DND-41 (cell line): Measurements from ENCODE around the gene TELO2.

Experiments
- ATAC-seq: fragments of 200-7000 bp; cut with Tn5 transposase; 3 replicates; pipeline ENCODE4 v1.9.1; 2021; ENCODE audit warnings: low read depth; ENCODE audit not compliant: insufficient read depth
- DNase-seq: peaks from one replicate; pipeline ENCODE4 v3.0.0-alpha.2; 2020
- H2AFZ ChIP-seq: 2 replicates; pipeline ENCODE4 v1.6.0; 2012; ENCODE audit warnings: low read depth, low read length
- H3K27ac ChIP-seq: 2 replicates; pipeline ENCODE4 v1.5.1; 2012; ENCODE audit warnings: low read length, inconsistent platforms
- H3K27me3 ChIP-seq: fragments of 200-600 bp; sonication (generic); 2 replicates; pipeline ENCODE4 v1.6.0; 2012; ENCODE audit warnings: low read length, mild to moderate bottlenecking, inconsistent platforms; ENCODE audit not compliant: insufficient read depth, poor library complexity
- H3K36me3 ChIP-seq: 2 replicates; pipeline ENCODE4 v1.5.1; 2012; ENCODE audit warnings: low read length, inconsistent platforms; ENCODE audit not compliant: insufficient read depth
- H3K4me1 ChIP-seq: 2 replicates; pipeline ENCODE4 v1.5.1; 2012; ENCODE audit warnings: mild to moderate bottlenecking, low read length; ENCODE audit not compliant: insufficient read depth
- H3K4me2 ChIP-seq: 2 replicates; pipeline ENCODE4 v1.6.0; 2012; ENCODE audit warnings: mild to moderate bottlenecking, moderate library complexity, low read length, inconsistent platforms; ENCODE audit not compliant: insufficient read depth
- H3K4me3 ChIP-seq, 2 experiments: fragments of 200-600 bp in 1 of 2; shearing (Covaris generic) in 1 of 2; 2 replicates each; pipeline ENCODE4 v1.5.1; 2012 to 2016; ENCODE audit warnings: inconsistent platforms in 2 of 2, low read length in 2 of 2, mild to moderate bottlenecking in 2 of 2, low read depth in 1 of 2, moderate library complexity in 1 of 2
- H3K79me2 ChIP-seq: 2 replicates; pipeline ENCODE4 v1.6.0; 2012; ENCODE audit warnings: low read length, inconsistent platforms; ENCODE audit not compliant: insufficient read depth
- H3K9ac ChIP-seq: 2 replicates; pipeline ENCODE4 v1.6.0; 2012; ENCODE audit warnings: low read depth, mild to moderate bottlenecking, inconsistent platforms, low read length, moderate library complexity
- H3K9me3 ChIP-seq: 2 replicates; pipeline ENCODE4 v1.5.1; 2012; ENCODE audit warnings: low read length, moderate library complexity, mild to moderate bottlenecking, inconsistent platforms; ENCODE audit not compliant: insufficient read depth, severe bottlenecking
- H4K20me1 ChIP-seq: 2 replicates; pipeline ENCODE4 v1.6.0; 2012; ENCODE audit warnings: low read length; ENCODE audit not compliant: insufficient read depth
- CTCF ChIP-seq: IDR thresholded peaks from 2 replicates; pipeline ENCODE4 v1.5.1; 2012; ENCODE audit warnings: borderline replicate concordance, low read length, moderate library complexity, mild to moderate bottlenecking; ENCODE audit not compliant: poor library complexity, severe bottlenecking; ENCODE audit errors: extremely low read depth
- EZH2 ChIP-seq: IDR thresholded peaks from 3 replicates; pipeline ENCODE4 v1.6.1; 2012; ENCODE audit warnings: borderline replicate concordance, low read depth, mild to moderate bottlenecking, moderate library complexity, low read length, inconsistent platforms; ENCODE audit not compliant: severe bottlenecking

TELO2 gene

GRCh38 chr16:1485847-1486496 is 7.2 kb upstream of the TELO2 start:
- no peak for DNase-seq
- Histone ChIP-seq H3K4me2 (no peak overlapping the region), H4K20me1 (no peaks in the 10 kb centered on the region), H3K4me1 (no peaks in the 10 kb centered on the region), H3K27me3 (no peaks in the 10 kb centered on the region), H3K79me2 (no peaks in the 10 kb centered on the region), H3K9me3 (no peaks in the 10 kb centered on the region), H3K4me3 (no peak overlapping the region), H2AFZ (no peak overlapping the region), H3K9ac (no peak overlapping the region), H3K36me3 (no peaks in the 10 kb centered on the region), H3K27ac (no peak overlapping the region)
- ATAC-seq: no peak
- TF ChIP-seq CTCF: no peak
- TF ChIP-seq EZH2: no peak

- H3K9ac ChIP-seq: no peak overlapping the region
- H3K27ac ChIP-seq: no peak overlapping the region
- ATAC-seq: no peak
Observed at GRCh38 chr16:1486551-1487390, 6.4 kb upstream of the TELO2 start.

GRCh38 chr16:1487395-1488053 is 5.6 kb upstream of the TELO2 start:
- Histone ChIP-seq H3K4me1 (peaks cover 5% of the 10 kb centered on the region), H3K27ac (no peak overlapping the region), H3K9ac (no peak overlapping the region), H3K9me3 (no peaks in the 10 kb centered on the region), H3K79me2 (no peaks in the 10 kb centered on the region; the same call in 1 of the 2 replicates), H4K20me1 (no peaks in the 10 kb centered on the region), H3K4me3 (no peak overlapping the region), H3K4me2 (no peak overlapping the region), H3K36me3 (no peaks in the 10 kb centered on the region), H2AFZ (no peak overlapping the region), H3K27me3 (no peaks in the 10 kb centered on the region)
- DNase-seq (no peak), ATAC-seq (no peak)
- no peak for TF ChIP-seq CTCF
- no peak for TF ChIP-seq EZH2

More at GRCh38 chr16:1486551-1487390, 6.4 kb upstream of the TELO2 start:
- no peaks in the 10 kb centered on the region for H3K27me3 ChIP-seq
- H3K4me1 ChIP-seq: no peaks in the 10 kb centered on the region
- H3K9me3 ChIP-seq: no peaks in the 10 kb centered on the region
- no peaks in the 10 kb centered on the region for H4K20me1 ChIP-seq
- no peak overlapping the region for H3K4me3 ChIP-seq
- H3K79me2 ChIP-seq: no peaks in the 10 kb centered on the region
- no peaks in the 10 kb centered on the region for H3K36me3 ChIP-seq
- H2AFZ ChIP-seq: no peak overlapping the region
- DNase-seq: no peak
- TF ChIP-seq CTCF: no peak
- H3K4me2 ChIP-seq: no peak overlapping the region
